HG02623 (cell line): Measurements from ENCODE around the gene SRPK3.
"Not testable (repeated sequence)": the region's sequence is repeated elsewhere in the genome, so short reads cannot be mapped to it uniquely, and the experiment has no call there.

ENCODE experiments used
- ATAC-seq: cut with Tn5 transposase; IDR thresholded peaks from one replicate; pipeline ENCODE4 v1.9.1; 2021; ENCODE audit warnings: moderate library complexity; ENCODE audit not compliant: unreplicated experiment

SRPK3 gene

DNA sequence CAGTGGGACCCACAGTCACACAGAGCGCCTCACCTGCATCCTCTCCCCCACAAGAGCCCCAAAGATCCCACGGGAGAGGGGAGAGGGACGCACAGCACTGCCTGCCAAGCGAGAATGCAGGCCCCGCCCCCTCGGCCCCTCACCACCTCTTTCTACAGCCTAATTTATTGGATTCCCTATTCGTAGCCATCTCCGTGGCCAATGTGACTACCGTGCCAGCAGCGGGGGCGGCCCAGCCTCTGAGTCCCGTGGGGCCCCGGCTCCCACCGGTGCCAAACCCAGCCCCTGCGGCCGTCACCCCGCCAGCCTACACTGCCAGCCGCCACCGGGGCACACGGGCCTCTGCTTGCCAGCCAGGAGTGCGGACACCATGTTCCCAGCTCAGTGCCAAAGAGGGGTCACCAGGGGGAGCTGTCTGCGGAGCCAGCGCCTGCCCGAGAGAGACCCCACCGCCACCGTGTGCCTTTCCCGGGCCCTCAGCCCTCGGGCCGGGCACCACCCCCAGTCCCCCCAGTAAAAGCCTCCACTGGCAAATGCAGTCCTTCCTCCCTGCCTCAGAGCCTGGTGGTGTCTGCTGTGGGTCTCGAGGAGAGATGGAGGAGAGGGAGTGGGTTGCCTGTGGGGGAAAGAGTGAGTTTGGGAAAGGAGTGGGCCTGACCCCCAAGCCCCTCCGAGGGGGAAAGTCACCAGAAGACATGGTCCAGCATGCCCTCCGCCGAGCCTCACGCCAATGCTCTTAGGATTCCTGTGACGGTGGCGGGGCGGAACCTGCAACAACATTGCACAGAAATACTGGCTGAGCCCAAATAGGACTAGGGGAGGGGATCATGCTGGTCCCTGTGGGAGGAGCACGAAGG, 36.4 kb upstream of the SRPK3 start:
- ATAC-seq, result no peak

DNA sequence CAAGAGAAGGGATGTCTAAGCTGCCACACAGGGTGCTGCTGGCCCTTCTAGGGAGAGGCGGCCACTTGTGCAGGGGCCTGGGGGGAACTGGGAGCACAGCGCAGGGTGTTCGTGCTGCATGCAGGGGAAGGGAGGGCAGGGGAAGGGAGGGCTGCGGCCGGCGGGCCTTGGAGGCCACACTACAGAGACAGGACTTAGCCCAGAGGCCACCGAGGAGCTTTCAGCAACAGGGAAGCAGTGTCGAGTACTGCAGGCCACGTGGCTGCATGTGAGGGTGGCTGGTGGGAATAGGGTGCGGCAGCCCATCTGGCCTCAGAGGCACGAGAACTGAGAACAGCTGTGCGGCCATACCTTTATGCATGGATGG, 35.8 kb upstream of the SRPK3 start:
- ATAC-seq, result not testable (repeated sequence)

DNA sequence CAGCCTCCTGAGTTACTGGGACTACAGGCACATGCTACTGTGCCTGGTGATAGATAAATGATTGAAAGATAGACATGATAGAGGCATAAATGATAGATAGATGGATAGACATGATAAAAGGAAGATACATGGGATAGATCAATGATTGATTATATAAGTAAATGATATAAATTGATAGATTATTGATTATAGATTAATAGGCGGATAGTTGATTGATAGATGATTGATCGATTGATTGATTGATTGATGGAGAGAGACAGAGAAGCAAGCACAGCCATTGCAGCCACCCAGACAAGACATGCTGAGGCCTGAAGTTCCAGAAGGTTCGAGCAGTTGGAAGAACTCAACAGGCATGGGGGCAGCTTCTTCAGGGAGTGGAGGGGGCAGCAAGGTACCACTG, 34.5 kb upstream of the SRPK3 start:
- ATAC-seq, result no peak

- ATAC-seq, result not testable (repeated sequence)
These were observed 33.9 kb upstream of the SRPK3 start for GRCh38 chrX:153746991-153747390.

DNA sequence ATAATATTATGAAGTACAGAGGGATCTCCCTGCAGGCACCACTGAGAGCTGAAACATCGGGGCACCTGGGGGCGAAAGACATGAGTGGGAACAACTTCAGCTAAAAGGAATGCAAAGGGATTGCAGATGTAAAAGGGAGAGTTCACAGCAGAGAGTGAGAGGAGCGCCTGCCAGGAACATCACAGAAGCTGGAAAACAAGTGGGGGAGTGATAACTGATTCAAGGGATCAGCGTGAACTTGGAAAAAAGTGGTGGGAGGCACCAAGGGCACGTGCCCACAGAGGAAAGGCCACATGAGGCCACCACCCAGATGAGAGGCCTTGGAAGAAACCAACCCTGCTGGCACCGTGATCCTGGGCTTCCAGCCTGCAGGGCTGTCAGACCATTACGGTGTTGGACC, 31.8 kb upstream of the SRPK3 start:
- ATAC-seq, result not testable (repeated sequence)

DNA sequence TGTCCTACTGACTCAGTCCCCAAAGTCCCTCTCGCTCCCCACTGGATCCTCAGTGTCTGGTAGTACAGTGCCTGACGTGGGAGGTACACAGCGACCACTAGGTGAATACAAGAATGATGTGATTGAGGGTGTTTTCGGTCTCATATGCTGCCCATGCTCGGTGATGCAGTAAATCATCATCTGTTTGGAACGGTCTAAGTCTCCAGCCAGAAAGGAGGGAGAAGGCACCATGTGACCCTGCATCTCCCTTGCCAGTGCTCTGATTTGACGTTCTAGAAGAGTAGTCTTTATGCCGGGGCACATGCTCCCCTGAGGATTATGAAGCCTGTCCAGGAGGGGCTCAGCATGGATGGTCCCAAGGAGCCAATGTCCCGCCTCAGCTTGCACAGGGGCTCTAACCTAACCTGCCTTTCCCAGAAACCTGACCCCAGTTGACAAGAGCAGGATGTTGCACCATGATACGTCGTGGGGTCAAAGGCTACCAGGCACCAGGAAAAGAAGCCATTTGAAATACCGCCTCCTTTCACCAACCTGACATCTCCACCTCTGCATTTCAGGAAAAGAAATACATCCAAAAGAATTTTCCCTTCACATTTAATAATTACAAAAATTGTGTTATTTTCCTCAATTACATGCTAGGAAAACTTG, 30.6 kb upstream of the SRPK3 start:
- no peak for ATAC-seq

GRCh38 chrX:153755136-153755535, 25.7 kb upstream of the SRPK3 start:
- no peak for ATAC-seq

- no peak for ATAC-seq
These were observed 19.0 kb upstream of the SRPK3 start for GRCh38 chrX:153761863-153762262.

GRCh38 chrX:153762626-153763173, 18.1 kb upstream of the SRPK3 start:
- no peak for ATAC-seq

DNA sequence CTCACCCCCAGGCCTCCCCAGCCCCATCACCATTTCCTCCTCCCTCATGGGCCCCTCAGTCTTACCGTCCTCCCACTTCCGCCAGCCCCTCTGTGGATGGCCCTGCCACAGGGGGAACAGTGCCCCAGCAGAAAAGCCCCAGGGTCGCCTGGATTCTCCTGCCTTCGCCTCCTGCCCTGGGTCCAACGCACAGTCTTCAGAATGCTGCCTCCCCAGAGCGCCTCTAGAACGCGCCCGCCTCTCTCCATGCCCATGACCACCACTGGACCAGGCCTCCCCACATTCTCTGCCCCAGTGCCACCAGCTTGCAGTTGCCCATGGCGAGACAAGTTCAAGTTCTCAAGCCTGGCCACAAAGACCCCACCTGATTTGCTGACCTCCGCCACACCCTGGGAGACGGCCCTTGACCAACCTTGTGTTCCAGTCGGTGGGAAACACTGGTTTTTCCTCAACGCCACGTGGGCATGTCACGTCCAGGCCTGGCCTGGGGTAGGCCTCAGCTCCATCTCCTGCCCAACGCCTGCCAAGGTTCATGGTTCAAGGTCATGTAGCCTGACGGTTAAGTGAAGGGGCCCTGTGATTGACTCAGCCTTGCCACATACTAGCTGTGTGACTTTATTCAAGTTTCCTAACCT, 17.4 kb upstream of the SRPK3 start:
- no peak for ATAC-seq

DNA sequence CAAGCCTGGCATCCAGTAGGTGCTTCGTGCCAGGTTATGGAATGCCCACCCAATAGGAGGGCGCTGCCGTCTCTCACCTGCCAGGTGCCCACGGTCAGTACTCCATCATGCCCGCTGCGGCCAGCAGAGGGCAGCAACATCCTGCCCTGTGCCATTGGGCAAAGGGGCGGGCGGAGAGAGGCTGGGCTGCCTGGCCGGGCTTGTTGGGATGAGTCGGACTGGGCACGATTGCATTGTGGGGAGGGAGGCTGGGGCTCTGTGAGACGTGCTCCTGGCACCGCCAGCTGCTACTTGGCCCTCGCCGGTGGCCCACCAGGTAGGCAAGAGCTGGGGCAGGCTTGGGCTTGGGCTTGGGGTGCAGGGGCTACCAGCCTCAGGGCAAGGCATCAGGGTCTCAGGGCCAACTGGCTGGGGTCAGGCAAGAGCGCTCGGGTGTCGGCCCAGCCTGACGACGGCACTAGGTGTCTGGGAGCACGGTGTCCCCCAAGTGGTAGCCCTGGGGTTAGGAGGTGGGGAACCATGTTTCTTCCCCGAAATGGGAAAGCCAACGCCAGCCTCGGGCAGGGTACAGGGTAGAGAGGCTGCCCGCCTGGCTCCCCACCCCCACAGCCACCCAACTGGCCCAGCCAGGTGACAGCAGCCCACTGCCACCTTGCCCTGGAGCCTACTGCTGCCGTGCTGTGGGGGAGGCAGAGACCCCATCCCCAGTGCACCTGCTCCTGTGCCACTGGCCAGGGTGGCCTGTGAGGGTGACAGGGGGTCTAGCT, 16.7 kb upstream of the SRPK3 start, which contains the start of gene PLXNB3:
Gene PLXNB3 (plus strand): TSS at position 261 of the 767 bp plus-strand sequence. CDS start 1,287 bp downstream, outside the sequence.
- no peak for ATAC-seq

GRCh38 chrX:153764786-153765137, 16.1 kb upstream of the SRPK3 start:
- no peak for ATAC-seq

DNA sequence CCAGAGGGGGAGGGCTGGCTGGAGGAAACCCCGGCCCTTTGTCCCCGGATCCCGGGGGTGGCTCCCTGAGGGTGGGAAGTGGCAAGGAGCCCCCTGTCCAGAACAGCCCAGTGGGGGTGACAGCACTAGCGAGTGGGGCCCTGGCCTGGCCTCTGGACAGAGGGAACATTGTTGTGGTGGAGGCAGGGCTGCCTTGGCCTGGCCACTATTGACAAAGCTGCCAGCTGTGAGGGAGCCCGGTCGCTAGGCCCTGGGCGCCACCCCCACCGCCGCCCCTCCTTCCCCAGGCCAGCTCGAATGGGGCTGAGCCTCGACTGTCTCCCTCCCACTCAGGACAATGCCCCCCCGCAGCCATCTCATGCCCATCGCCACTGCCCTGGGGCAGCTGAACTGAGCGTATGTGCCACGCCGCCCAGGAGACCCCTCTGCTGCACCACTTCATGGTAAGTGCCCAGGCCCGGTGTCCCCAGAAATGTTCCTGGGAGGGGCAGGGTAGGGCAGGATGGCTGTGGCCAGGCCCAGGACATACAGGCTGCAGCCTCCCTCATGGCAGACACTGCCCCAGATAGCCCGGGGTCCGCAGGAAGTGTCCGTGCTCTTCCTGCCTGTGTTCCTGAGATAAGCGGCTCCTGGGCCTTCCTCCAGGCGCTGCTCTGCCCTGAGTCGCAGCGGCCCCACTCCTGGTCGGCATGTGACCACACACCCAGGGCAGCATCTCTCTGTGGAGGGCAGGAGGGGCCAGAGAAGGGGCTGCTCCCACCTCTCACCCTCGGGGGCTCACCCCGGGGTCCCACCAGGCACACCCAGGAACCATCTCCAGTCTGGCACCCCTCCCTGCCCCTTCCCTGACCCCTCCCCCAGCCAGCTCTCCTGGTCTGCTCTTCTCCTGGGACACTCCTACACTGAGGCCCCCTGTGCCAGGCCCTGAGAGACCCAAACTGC, 15.4 kb upstream of the SRPK3 start:
- ATAC-seq, result no peak

DNA sequence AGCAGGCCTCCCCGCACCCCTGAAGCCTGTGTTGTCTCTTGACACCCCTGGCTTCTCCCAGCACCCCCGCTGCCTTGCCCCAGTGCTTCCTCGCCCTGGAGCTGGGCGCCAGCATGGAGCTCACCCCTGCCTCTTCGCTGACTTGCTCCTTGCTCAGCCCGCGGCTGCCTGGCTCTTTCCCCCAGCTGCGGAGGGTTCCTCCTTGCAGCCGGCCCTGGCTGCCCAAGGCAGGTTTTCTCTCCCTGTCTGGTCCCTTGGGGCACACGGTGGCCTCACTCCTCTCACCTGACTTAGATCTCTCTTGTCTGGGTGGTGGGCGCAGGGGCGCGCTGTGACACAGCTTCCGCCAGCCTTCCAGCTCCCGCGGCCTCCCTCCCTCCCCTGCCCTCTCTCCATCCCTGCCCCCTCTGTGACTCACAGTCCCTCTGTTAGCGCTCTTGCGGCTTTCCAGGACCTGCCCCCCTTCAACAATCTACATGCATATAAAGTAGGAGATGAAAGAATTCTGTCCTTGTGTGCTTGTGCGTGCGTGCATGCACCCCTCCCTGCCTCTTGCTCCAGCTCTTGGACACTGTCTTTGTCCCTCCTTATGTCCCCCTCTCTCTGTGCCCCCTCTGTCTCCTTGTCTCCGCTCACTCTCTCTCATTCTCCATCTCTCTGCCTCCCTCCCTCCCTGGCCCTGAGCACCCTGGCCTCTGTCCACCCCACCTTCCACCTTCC, 14.6 kb upstream of the SRPK3 start:
- ATAC-seq, result no peak

DNA sequence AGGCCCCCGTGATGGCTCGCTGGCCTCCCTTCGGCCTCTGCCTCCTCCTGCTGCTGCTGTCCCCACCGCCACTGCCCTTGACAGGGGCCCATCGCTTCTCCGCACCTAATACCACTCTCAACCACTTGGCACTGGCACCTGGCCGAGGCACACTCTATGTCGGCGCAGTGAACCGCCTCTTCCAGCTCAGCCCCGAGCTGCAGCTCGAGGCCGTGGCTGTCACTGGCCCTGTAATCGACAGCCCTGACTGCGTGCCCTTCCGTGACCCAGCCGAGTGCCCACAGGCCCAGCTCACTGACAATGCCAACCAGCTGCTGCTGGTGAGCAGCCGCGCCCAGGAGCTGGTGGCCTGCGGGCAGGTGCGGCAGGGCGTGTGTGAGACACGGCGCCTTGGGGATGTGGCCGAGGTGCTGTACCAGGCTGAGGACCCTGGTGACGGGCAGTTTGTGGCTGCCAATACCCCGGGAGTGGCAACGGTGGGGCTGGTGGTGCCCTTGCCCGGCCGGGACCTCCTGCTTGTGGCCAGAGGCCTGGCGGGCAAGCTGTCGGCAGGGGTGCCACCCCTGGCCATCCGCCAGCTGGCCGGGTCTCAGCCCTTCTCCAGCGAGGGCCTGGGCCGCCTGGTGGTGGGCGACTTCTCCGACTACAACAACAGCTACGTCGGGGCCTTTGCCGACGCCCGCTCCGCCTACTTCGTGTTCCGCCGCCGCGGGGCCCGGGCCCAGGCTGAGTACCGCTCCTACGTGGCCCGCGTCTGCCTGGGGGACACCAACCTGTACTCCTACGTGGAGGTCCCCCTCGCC, 13.8 kb upstream of the SRPK3 start:
- ATAC-seq, result no peak

DNA sequence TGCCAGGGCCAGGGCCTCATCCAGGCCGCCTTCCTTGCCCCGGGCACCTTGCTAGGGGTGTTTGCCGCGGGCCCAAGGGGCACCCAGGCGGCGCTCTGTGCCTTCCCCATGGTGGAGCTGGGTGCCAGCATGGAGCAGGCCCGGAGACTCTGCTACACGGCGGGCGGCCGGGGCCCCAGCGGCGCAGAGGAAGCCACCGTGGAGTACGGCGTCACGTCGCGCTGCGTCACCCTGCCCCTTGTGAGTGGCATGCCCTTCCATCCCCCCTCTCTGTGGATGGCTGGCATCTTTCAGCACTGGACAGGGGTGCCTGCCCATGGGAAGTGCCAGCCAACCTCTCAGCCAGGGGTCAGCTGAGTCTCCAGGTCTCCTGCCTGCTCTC, 13.2 kb upstream of the SRPK3 start:
- no peak for ATAC-seq

GRCh38 chrX:153768311-153769157, 12.3 kb upstream of the SRPK3 start:
- ATAC-seq, result no peak
